Measurements from ENCODE around the gene ARID3B. TPM values are rescaled to one million over a fixed set of nuclear protein-coding genes. Genes with fewer than 3 reads are reported as not detected.

Gene ARID3B
- total RNA-seq, 1 donor from 2014 or later, result 1.5 TPM

- no peak for DNase-seq (ENCODE audit: low read depth, low spot score)
Measured at GRCh38 chr15:74603789-74604705, 63.0 kb downstream of the ARID3B start.

DNA sequence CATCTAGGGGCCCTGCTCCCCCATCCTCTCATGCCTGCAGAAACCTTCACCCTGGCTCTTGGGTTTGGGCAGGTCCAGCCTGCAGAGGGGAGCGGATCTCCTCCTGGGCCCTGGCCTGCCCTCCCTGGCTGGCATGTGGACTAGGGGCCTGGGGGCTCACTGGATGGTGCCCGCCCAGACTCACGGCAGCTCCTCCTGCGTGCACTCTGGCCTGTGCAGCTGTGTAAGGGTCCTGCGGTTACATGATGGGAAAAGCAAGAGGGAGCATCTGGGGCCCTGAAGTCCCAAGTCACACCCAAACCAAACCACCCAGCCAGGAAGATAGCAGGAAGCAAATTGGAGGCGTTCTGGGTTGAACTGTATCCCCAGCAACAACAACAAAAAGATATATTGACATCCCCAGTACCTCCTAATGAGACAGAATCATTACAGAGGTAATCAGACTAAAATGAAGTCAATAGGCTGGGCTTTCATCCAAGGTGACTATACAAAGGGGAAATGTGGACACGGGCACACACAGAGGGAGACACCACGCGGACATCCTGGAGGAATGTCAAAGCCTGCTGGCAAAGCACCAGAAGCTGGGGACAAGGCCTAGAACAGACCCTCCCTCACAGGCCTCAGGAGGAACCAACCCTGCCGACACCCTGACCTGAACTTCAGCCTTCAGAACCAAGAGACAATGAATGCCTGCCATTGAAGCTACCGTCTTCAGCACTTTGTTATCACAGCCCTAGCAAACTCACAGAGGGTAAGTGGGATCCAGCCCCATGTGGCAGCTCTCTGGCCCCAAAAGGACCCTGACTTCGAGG lies 64.2 kb downstream of the ARID3B start:
- DNase-seq (ENCODE audit: low read depth, low spot score), result no peak

- no peak for DNase-seq (ENCODE audit: low read depth, low spot score)
Measured at GRCh38 chr15:74605795-74606150, 64.8 kb downstream of the ARID3B start.

GRCh38 chr15:74608786-74609185 lies 67.8 kb downstream of the ARID3B start:
- no peak for DNase-seq (ENCODE audit: low read depth, low spot score)

- DNase-seq (ENCODE audit: low read depth, low spot score), result no peak
Measured at GRCh38 chr15:74609938-74610301, 68.9 kb downstream of the ARID3B start.

DNA sequence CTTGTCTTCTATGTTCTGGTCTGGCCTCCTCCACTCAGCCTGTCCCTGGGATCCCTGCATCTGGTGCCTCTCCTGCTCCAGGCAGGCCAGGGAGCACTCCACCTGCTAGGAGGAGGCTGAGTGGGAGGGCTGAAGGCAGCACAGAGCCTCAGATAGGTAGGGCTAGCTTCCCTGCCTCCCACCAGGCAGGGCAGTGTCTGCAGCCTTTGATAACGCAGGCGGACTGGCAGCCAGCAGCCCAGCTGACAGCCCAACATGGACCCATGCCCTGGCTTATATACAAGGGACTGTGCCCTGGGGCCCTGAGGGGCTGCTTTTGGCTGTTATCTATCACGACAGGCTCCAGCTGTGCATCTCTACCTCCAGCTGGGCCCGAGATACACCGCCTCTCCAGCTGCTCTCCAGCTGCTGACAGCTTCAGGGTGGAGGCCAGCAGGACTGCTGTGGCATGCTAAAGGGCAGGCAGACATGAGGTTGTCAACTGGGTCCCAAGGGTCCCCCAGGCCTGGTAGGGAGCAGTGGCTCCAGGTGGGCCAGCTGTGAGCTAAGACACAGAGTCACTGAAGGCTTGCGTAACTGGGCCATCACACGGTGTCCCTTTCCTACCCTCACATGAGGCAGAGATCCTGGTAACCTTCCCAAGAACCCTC lies 69.4 kb downstream of the ARID3B start:
- no peak for DNase-seq (ENCODE audit: low read depth, low spot score)

DNA sequence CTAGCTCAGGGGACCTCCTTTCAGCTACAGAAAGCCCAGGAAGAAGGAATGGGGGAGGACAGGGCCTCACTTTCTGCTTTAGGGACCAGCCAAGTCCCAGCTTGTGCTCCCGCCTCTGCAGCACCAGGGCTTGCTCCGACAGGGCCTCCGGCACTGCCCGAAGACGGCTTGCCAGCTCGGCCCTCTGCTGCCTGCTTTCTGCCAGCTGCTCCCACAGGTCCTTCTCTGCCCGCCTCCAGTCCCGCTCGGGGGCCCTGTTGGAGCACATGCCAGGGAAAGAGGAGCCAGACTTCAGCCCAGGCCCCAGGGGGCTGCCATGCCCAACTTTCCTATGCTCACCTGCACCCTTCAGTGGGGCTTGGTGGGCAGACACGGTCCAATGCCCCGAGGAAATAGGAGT lies 70.3 kb downstream of the ARID3B start:
- DNase-seq (ENCODE audit: low read depth, low spot score), result no peak

GRCh38 chr15:74611834-74612233 lies 70.8 kb downstream of the ARID3B start:
- DNase-seq (ENCODE audit: low read depth, low spot score), result no peak

DNA sequence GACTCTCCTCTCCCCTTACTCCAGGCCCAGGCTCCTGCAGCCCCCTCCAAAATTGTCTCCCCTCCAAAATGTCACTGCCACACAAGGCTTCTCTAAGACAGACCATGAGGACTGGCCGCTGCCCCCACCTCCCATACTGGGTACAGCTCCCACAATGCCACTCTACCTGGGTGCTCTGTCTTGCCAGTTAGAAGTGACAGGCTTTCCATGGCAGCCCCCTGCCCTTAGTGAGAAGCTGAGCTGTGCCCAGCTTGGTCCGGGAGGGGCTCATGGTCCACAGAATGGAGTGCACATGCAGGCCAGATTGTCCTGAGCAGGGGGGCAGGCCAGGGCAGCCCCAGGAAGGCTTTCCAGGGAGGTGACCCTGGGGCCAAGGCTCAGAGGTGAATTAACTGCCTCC lies 71.7 kb downstream of the ARID3B start:
- DNase-seq (ENCODE audit: low read depth, low spot score), result no peak

DNA sequence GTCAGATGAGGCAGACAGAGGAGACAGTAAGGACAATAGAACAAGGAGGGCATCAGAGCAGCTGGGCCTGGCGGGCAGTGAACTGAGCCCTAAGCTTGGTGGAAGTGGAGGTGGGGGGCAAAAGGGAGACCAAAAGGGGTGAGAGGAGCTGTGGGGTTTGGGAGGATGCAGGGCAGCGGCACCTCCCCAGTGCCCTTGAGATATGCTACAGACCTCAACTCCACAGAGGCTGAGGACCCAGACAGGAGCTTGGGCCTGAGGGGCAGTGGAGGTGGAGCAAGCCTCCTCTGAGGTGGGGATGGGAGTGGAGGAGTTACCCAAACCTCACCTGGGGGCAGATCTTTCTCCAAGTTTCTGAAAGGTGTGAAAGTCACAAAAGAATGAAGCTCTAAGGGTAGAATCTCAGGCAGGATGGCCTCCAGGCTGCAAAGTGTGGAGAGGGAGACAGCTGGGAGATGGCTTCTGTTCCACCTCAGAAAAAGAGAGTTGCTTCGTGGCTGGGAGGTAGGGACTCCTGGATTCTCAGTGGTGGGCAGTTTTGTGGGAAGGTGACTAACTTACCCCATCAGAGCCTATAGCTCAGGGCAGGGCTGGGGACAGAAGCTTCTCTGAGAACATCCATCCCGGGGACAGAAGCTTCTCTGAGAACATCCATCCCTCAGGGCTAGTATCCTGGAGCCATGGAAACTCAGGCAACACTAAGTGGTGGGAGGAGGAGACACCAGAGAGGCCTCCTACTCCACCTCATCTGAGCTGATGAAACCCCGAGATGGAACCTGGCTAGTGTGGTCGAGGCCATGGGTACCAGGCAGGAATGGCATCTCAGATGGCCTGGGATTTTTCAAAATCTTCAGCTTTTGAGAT lies 72.3 kb downstream of the ARID3B start:
- DNase-seq (ENCODE audit: low read depth, low spot score), result no peak

DNA sequence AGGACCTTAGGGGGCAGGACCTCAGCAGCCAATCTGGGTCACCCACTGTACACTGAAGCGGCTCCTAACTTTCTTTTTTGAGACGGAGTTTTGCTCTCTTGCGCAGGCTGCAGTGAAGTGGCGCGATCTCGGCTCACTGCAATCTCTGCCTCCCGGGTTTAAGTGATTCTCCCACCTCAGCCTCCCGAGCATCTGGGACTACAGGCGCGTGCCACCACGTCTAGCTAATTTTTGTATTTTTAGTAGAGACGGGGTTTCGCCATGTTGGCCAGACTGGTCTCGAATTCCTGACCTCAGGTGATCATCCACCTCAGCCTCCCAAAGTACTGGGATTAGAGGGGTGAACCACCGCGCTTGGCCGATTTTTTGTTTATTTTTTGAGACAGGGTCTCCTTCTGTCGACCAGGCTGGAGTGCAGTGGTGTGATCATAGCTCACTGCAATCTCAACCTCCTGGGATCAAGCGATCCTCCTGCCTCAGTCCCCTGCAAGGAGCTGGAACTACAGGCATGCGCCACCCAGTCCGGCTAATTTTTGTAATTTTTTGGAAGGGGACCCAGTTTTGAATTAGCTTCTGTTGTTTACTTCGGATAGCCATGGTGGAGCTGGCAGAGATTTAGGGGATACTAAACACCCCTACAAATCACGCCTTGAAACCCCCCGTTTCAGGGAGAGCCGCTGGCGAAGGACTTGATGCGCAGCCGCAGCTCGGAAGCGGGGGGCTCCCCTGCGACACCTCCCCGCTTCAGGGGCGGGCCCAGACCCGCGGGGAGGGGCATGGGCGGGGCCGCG lies 73.1 kb downstream of the ARID3B start:
- DNase-seq (ENCODE audit: low read depth, low spot score), result no peak

GRCh38 chr15:74614744-74615507 lies 73.9 kb downstream of the ARID3B start:
- no peak for DNase-seq (ENCODE audit: low read depth, low spot score)

DNA sequence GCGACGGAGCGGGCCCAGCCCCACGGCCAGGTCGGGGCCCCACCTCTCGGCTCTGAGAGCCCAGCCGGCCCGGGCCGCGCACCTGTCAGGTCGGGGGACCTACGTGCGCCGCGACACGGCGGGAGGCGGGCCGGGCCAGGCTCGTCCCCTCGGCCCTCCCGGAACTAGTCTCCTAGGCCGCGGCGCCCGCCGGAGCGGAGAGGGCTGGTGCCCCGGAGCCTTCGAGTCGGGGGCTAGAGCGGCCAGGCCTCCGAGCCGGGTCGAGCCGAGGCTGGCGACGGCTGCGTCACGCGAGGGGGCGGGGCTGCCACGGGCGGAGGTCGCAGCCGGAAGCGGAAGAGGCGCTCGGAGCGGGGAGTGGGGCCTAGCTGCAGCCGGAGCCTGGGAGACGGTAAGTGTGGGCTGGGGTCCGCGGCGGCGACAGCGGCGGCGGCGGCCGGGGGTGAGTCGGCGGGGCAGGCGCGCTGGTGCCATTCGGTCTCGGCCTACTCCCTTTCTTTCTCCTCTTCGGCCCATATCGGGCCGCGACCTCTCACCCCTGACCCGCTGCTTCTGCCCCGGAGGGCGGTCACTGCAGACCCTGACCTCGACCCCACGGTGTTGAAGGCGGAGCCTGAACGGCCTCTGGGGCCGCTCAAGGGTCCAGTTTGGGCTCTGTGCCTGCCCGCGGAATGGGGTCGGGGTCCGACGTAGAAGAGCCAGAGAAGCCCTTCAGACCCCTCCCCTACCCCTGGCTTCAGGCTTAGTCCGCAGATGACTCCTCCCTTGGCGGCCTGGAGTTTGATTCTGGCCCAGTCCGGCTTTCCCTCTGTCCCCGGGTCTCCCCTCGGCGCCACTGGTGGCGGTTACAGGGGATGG lies 74.7 kb downstream of the ARID3B start, which contains the start of gene CLK3:
Gene CLK3 (plus strand): TSS at position 329 of the 858 bp plus-strand sequence. CDS start 3,361 bp downstream, outside the sequence.
- peak; percentile 66 for DNase-seq (ENCODE audit: low read depth, low spot score)

DNA sequence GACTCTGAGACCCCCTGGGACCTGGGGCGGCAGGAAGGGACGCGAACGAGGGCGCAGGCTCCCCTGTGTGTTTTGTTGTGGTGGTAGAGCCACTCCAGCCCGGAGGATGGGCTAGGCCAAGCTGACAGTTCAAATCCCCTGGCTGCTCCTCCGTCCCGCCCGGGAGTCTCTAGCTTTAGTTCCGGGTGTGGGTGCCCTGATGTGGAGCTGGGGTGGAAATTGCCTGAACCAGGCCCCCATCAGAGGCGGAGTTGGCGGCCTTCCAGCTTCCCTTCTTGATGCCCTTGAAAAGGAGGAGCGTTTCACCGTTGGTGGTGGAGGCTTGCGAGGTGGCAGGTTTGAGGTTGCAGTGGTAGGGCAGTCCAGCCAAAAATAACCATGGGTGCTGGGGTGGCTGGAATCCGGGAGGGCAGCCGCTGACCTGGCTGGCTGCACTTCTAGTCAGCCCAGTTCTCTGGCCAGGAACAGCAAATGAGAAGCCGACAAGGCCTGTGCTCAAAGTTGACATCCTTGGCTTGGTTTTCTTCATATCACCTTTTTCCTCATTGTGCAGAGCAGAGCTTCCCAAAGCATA lies 75.4 kb downstream of the ARID3B start:
- DNase-seq (ENCODE audit: low read depth, low spot score), result no peak

DNA sequence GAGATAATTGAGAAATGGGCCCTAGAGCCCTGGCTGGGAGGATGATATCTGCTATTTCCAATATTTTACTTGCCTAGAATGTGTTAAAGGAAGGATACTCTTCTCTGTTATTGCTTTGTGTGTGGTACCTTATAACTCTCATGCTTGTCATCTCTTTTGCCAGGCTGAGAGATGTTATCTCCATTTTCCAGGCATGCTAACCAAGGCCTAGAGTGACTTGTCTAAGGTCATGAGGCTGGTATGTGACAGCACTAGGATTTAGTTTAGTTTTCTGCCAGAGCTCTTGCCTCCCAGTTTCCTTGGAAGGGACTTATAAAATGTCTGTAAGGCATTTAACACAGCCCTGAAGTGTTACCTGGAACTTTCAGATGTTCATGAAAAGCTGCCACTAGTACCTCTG lies 76.0 kb downstream of the ARID3B start:
- no peak for DNase-seq (ENCODE audit: low read depth, low spot score)

- no peak for DNase-seq (ENCODE audit: low read depth, low spot score)
Measured at GRCh38 chr15:74618841-74619596, 78.0 kb downstream of the ARID3B start.

DNA sequence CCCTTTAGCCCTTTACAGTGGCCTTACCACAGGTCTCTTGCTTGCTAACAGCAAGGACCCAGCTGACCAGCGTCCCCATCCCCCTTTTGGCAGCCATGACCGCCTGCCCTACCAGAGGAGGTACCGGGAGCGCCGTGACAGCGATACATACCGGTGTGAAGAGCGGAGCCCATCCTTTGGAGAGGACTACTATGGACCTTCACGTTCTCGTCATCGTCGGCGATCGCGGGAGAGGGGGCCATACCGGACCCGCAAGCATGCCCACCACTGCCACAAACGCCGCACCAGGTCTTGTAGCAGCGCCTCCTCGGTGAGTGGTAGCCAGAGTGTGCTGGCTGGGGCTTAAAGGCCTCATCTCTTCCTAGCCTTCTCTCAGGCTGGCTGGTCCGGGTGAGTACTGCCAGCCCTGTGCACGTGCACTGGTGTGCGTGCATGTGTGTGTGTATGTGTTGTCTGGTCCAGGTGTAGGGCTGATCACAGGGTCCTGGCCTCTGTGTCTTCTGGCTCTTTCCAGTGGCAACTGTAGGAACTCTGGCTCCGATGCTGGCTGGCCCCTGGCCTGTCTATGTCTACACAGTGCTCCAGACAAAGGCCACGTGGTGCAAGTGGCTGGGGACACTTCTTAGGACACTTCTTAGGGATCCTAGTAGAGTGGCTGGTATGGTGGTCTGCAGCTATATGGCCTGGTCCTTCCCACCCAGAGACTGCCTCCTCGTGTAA lies 79.1 kb downstream of the ARID3B start:
- no peak for DNase-seq (ENCODE audit: low read depth, low spot score)

All from pulmonary artery endothelial cell (primary cell).